ENCODE measurements around the gene RCSD1. TPM values are rescaled to one million over a fixed set of nuclear protein-coding genes. Genes with fewer than 3 reads are reported as not detected.

RCSD1 gene
- total and polyA plus RNA-seq, 2 of the 13 experiments (the other 11 are each of a cell fraction or from before 2014, with no cell fraction given) = not detected

DNA sequence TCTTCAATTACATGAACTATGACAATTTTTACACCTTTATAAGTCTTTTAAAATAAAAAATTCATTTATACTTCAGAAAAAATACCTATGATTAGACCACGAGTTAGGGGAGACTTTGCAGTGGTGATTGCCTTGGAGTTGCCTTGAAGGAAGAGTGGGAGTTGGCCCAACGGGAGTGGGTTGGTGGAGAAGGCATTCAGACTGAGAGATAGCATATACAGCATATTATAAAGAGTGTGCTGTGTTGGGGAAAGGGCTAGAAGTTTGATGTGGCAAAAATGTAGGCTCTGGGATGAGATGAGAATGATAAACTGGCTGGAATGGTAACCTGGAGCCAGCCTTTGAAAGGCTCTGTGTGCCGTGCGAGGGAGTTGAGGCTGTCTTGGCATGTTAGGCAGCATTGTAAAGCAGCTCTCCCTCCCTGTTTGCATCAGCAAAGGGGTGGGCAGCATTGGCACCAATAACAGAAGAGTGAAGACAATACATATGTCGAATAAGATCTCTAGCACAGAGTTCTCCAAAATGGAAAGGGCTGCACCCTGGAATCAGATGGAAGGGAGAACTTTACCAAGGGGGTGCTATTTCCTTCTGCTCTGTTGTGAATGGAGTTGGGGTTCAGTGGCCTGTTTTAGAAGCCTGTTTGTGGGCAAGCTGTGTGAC is 116.1 kb downstream of the RCSD1 start:
- CTCF ChIA-PET (ENCODE audit: low intra/inter-chr PET ratio, low total read pairs) = no interaction called here
- peaks cover 0 to 1% of the 10 kb centered on the region in 2 experiments; a peak in 1 of 5 replicates for H3K36me3 ChIP-seq (replicated peaks in 1 of 2; ENCODE audit: control insufficient read depth in 1 of 2, insufficient read depth in 2 of 2, low read length in 2 of 2)
- no peak overlapping the region for H3K27ac ChIP-seq (ENCODE audit: extremely low read length, insufficient read depth, low read length)
- BruUV-seq (replicated peaks) = no TSS peak
- POLR2A ChIA-PET = no interaction called here
- no peak for DNase-seq (ENCODE audit: low spot score)
- in situ Hi-C loops (cut with HindIII; ENCODE audit: extremely low pct_ligation_motif_present, low pct_unique_long_range_greater_than_20kb) = no loop called here
- FAIRE-seq = no peak
- H4K20me1 ChIP-seq (ENCODE audit: insufficient read depth, low read length) = no peaks in the 10 kb centered on the region
- no peak overlapping the region for H3K9ac ChIP-seq (ENCODE audit: insufficient read depth, low read depth, low read length)
- peaks cover 46% of the 10 kb centered on the region for H3K4me1 ChIP-seq (ENCODE audit: insufficient read depth, low read length)
- H3K27me3 ChIP-seq (ENCODE audit: control insufficient read depth in 1 of 2, insufficient read depth in 2 of 2, low read length in 2 of 2) = no peaks in the 10 kb centered on the region
- 78% methylated on average over 5 of the region's 5 CpGs for WGBS (ENCODE audit: low lambda C conversion rate)
- no peak overlapping the region for H2AFZ ChIP-seq (ENCODE audit: low read length)
- no peak for TF ChIP-seq ZMYM2 (CRISPR knock-in tag; IDR thresholded peaks at IDR 0.05)
- TF ChIP-seq LCORL (IDR thresholded peaks at IDR 0.05) = no peak
- no peak for TF ChIP-seq LCORL (CRISPR knock-in tag; IDR thresholded peaks at IDR 0.05)
- no peak for TF ChIP-seq ZNF234 (CRISPR knock-in tag; conservative IDR thresholded peaks at IDR 0.05)
- TF ChIP-seq RXRB (CRISPR knock-in tag; IDR thresholded peaks at IDR 0.05; ENCODE audit: borderline replicate concordance) = no peak
- TF ChIP-seq ZNF260 (CRISPR knock-in tag; IDR thresholded peaks at IDR 0.05; ENCODE audit: borderline replicate concordance, low read depth) = no peak
- TF ChIP-seq, protein P1, sequence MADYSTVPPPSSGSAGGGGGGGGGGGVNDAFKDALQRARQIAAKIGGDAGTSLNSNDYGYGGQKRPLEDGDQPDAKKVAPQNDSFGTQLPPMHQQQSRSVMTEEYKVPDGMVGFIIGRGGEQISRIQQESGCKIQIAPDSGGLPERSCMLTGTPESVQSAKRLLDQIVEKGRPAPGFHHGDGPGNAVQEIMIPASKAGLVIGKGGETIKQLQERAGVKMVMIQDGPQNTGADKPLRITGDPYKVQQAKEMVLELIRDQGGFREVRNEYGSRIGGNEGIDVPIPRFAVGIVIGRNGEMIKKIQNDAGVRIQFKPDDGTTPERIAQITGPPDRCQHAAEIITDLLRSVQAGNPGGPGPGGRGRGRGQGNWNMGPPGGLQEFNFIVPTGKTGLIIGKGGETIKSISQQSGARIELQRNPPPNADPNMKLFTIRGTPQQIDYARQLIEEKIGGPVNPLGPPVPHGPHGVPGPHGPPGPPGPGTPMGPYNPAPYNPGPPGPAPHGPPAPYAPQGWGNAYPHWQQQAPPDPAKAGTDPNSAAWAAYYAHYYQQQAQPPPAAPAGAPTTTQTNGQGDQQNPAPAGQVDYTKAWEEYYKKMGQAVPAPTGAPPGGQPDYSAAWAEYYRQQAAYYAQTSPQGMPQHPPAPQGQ (CRISPR knock-in tag; IDR thresholded peaks at IDR 0.05; ENCODE audit: borderline replicate concordance) = no peak
- TF ChIP-seq ZBTB43 (CRISPR knock-in tag; conservative IDR thresholded peaks at IDR 0.05) = no peak
- TF ChIP-seq NRL (CRISPR knock-in tag; IDR thresholded peaks at IDR 0.05; ENCODE audit: borderline replicate concordance) = no peak
- TF ChIP-seq SP4 (CRISPR knock-in tag; IDR thresholded peaks at IDR 0.05) = no peak
- no peak for ATAC-seq
- H3K79me2 ChIP-seq (ENCODE audit: insufficient read depth, low read length) = peaks cover 59% of the 10 kb centered on the region
- H3K9me3 ChIP-seq (ENCODE audit: low read length) = no peaks in the 10 kb centered on the region
- H3K4me3 ChIP-seq (replicated peaks in 1 of 3; ENCODE audit: insufficient read depth in 1 of 3, low read depth in 2 of 3, low read length in 3 of 3) = no peak overlapping the region
- no peak overlapping the region for H3K4me2 ChIP-seq (ENCODE audit: low read depth, low read length)
- intact Hi-C loops (cut with micrococcal nuclease; ENCODE audit: unreplicated experiment) = no loop called here
